GM21825 (cell line): ENCODE data around the gene SPATA20.

Experiments used
- ATAC-seq: cut with Tn5 transposase; IDR thresholded peaks from one replicate; pipeline ENCODE4 v1.9.1; 2021; ENCODE audit warnings: mild to moderate bottlenecking, moderate library complexity; ENCODE audit not compliant: unreplicated experiment

The SPATA20 gene

DNA sequence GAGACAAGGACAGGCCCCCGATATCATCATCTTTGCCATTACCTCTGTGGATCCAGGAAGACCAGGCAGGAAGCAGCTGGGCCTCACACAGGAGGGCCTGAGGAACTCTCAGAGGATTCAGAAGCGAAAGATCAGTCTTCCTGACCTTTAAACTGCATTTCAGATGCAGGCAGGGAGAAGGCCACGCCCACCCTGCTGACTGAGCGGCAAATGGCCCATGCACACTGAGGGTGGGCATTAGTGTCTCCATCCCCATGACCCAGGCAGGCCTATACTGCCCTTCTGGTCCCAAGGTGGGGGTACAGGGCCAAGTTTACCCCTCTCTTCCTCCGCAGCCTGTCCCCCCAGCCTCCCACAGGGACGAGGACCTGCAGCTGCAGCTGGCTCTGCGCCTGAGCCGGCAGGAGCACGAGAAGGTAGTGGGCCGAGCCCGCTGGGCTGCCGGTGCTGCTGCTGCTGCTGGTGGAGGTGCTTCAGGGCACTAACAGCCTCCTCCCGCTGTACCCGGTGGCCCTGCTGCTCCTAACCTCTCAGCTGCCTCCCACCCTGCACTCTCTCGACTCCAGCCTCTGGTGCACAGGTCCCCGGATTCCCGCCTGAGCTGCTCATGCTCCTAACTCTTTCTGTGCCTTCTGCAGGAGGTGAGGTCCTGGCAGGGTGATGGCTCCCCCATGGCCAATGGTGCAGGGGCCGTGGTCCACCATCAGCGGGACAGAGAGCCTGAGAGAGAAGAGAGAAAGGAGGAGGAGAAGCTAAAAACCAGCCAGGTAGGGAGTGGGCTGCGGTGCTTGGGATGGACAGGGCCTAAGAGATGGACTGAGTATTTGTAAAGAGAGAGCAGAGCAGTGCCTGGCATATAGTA is 8.2 kb upstream of the SPATA20 start:
- ATAC-seq: no peak

DNA sequence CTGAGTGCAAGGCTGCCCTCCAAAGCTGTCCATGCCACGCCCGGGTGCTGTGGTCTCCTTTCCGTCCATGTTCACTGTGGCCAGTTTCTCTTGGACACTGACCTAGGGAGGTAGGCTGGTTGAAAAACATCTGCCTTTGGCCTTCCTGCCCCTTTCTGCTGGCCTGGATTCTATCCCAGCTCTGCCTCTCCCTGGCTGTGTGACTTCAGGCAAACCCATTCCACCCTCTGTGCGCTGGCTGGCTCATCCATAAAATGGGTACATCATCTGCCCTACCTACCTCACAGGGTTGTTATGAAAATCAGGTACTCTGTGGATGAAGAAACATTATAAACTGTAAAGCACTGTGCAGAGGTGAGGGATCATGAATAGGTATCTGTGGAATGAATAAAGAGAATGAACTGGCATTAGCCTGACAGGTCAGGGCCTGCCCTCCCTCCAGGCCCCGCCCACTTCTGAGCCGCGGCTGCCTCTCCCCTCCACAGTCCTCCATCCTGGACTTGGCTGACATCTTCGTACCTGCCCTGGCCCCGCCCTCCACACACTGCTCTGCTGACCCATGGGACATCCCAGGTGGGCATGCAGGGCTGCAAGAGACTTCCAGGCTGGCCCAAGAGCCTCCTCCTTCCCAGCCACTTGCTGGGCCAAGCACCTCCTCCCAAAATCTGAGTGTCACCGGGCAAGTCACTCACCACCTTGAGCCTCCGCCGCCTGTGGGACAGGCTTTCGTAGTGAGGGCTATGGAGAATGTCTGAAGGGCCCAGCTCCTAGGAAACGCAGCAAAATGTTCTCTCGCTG is 7.0 kb upstream of the SPATA20 start:
- ATAC-seq: no peak

DNA sequence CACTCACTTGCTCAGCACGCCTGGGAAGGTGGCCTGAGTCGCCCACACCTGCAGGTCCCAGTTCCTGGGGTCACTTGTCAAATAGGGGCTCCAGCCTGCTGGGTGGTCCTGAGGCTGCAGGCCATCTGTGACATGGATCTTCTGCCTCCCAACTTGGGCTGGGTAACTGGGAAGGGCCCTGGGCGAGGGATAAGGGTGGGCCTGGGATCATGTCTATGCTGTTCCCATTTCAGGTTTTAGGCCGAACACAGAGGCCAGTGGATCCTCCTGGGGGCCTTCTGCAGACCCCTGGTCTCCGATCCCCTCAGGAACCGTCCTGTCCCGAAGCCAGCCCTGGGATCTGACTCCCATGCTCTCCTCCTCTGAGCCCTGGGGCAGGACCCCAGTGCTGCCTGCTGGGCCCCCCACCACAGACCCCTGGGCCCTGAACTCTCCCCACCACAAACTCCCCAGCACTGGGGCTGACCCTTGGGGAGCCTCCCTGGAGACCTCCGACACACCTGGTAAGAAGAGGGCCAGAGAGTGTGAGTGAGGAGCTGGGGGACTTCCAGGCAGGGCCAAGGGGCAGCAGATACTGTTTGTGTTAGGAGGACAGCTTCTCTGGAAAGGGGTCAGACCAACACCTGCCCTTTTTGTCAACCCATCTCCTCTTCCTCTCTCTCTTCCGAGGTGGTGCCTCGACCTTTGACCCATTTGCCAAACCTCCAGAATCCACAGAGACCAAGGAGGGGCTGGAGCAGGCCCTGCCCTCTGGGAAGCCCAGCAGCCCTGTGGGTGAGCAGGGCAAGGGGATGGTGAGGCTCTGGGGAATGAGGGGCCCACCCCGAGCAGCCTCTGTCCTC is 6.2 kb upstream of the SPATA20 start:
- ATAC-seq: no peak

DNA sequence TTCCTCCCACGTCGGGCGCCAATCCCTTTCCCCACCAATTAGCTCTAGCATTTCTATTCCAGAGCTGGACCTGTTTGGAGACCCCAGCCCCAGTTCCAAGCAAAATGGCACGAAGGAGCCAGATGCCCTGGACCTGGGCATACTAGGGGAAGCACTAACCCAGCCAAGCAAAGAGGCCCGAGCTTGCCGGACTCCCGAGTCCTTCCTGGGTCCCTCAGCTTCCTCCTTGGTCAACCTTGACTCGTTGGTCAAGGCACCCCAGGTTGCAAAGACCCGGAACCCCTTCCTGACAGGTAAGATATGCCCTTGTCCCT is 5.6 kb upstream of the SPATA20 start:
- ATAC-seq: no peak

DNA sequence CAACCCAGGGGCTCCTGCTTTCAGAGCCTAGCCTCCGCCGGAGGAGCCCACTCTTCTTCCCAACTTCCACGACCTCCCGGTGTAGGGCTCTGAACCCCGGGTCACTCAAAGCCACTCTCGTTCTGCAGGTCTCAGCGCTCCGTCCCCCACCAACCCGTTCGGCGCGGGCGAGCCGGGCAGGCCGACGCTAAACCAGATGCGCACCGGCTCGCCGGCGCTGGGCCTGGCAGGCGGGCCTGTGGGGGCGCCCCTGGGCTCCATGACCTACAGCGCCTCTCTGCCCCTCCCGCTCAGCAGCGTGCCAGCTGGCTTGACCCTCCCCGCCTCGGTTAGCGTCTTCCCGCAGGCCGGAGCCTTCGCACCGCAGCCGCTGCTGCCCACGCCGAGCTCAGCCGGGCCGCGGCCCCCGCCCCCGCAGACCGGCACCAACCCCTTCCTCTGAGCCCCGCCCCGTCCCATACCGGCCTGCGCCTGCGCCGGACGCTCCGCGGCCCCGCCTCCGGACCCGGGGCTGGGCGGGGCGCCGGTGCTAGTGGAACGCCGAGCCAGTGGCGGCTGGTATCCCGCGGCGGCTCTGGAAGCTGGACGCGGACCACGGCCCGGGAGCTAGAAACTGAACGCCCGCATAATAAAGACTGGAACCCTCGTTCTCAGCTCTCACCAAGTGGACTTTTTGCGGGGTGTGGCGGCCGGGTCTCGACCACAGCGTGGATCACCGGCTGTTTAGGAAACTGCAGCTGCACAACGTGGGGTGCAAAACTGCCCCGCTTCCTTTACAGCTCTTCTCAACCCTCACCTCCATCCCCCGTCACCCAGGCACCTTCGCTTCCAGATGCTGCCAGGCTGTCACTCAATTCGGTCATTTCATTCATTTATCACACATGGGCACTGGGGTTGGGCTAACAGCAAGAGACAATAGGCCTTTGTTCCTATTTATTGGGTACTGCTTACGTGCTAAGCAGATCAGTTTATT is 5.0 kb upstream of the SPATA20 start:
- ATAC-seq: peak; percentile 84

GRCh38 chr17:50542795-50543774 is 3.9 kb upstream of the SPATA20 start:
- ATAC-seq: no peak

DNA sequence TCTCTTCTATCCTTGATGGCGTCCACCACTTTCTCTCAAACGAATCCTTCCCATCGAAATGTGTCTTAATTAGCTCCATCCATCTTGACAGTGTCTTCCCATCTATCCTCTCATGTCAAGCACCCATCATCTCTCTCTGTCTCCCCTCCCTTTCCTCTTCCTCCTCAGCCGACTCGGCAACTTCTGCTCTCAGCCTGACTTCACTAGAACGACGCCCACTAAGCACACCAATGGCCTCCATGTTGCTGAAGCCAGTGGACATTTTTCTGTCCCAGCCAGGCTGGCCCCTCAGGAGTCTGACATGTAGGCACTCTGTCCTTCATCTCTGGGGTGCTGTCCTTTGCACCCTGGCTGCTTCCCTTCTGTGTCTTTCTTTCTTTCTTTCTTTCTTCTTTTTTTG is 2.5 kb upstream of the SPATA20 start:
- no peak for ATAC-seq

GRCh38 chr17:50545311-50545710 is 1.7 kb upstream of the SPATA20 start:
- no peak for ATAC-seq

- no peak for ATAC-seq
Observed at GRCh38 chr17:50546701-50547034, 306 bp upstream of the SPATA20 start.

DNA sequence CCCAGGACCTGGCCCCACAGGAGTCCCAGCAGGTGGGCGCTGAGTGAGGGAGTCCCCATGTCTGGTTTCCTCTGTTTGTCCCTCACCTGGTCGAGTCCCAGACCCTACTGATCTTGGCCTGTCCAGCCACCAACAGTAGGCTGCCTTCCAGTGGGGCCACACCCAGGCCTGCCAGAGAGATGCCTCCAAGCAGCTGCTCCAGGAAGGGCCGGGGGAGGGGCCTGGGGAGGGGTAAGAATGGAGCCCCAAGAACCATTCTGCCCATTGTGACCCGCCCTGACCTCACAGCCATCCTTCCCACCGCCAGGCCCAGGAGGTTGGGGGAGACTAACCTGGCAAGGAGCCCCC is 736 bp downstream of the SPATA20 start:
- ATAC-seq: no peak

GRCh38 chr17:50548831-50549230 is 1.9 kb downstream of the SPATA20 start:
- no peak for ATAC-seq

GRCh38 chr17:50549256-50549941 is 2.4 kb downstream of the SPATA20 start:
- no peak for ATAC-seq

- no peak for ATAC-seq
Observed at GRCh38 chr17:50549969-50550368, 3.0 kb downstream of the SPATA20 start.

DNA sequence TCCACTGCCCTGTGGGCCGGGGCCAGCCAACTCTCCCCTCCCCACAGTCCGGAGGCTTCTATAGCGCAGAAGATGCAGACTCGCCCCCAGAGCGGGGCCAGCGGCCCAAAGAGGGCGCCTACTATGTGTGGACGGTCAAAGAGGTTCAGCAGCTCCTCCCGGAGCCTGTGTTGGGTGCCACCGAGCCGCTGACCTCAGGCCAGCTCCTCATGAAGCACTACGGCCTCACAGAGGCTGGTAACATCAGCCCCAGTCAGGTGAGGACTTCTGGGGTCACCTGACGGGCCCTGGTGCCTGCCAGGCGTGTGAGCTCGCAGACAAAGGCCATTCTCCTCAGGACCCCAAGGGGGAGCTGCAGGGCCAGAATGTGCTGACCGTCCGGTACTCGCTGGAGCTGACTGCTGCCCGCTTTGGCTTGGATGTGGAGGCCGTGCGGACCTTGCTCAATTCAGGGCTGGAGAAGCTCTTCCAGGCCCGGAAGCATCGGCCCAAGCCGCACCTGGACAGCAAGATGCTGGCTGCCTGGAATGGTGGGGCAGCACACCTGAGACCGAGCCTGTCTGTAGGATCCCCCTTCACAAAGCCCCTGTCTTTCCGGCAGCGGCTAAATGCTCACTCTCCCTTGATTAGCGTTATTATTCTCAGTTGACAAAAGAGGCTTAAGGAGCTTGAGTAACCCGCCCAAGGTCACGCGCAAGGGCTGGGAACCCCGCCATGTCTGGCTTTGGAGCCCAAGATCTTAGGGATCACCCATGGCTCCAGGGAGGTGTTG is 3.9 kb downstream of the SPATA20 start:
- no peak for ATAC-seq

DNA sequence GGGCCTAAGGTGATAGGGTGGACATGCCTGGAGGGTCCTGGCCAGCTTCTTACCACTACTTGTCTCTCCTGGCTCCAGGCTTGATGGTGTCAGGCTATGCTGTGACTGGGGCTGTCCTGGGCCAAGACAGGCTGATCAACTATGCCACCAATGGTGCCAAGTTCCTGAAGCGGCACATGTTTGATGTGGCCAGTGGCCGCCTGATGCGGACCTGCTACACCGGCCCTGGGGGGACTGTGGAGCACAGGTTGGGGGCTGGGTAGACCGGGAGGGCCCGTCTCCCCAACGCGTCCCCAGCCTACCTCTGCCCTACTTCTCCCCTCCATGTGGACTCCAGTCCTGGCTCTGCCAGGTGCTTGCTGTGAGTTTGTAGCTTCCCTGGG is 4.5 kb downstream of the SPATA20 start:
- no peak for ATAC-seq

DNA sequence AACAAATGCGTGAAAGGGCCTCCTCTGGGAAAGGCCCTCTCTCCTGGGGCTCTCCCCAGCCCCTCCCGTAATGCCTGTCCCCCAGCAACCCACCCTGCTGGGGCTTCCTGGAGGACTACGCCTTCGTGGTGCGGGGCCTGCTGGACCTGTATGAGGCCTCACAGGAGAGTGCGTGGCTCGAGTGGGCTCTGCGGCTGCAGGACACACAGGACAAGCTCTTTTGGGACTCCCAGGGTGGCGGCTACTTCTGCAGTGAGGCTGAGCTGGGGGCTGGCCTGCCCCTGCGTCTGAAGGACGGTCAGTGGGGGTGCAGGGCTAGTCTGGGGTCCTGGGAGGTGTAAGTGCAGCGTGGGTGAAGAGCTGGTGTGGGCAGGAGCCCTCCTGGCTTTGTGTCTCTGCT is 4.9 kb downstream of the SPATA20 start:
- no peak for ATAC-seq

- no peak for ATAC-seq
Observed at GRCh38 chr17:50554201-50554600, 7.2 kb downstream of the SPATA20 start.

- no peak for ATAC-seq
Observed at GRCh38 chr17:50556803-50557202, 9.8 kb downstream of the SPATA20 start.
